ENCODE results near the gene ARHGDIG. TPM values are rescaled to one million over a fixed set of nuclear protein-coding genes. Genes with fewer than 3 reads are reported as not detected.
"Not testable (repeated sequence)": the region's sequence is repeated elsewhere in the genome, so short reads cannot be mapped to it uniquely, and the experiment has no call there.

Gene ARHGDIG
- total RNA-seq = 0.70 TPM

- DNase-seq (ENCODE audit: low spot score) = no peak
- no peak for ATAC-seq
These were observed at the start of gene ARHGDIG for GRCh38 chr16:280552-280951. Gene ARHGDIG (plus strand): TSS chr16:280591. CDS start chr16:280681, 90 bp downstream.

- DNase-seq (ENCODE audit: low spot score) = no peak
- no peak for ATAC-seq
These were observed 49.4 kb upstream of the ARHGDIG start for GRCh38 chr16:230949-231348.

- DNase-seq (ENCODE audit: low spot score) = peak; percentile 95
- peak; percentile 98 for ATAC-seq
These were observed 45.7 kb upstream of the ARHGDIG start, which contains the start of gene FAM234A for GRCh38 chr16:234468-235305. Gene FAM234A (plus strand): TSS chr16:234821. CDS start chr16:254414, 19,593 bp downstream.

GRCh38 chr16:239948-240277, 40.5 kb upstream of the ARHGDIG start:
- ATAC-seq (peak; percentile 30), DNase-seq (ENCODE audit: low spot score) (no peak)

GRCh38 chr16:240559-240958, 39.8 kb upstream of the ARHGDIG start:
- DNase-seq (ENCODE audit: low spot score) (no peak), ATAC-seq (no peak)

GRCh38 chr16:242281-242680, 38.1 kb upstream of the ARHGDIG start:
- DNase-seq (ENCODE audit: low spot score) = no peak
- ATAC-seq = no peak

GRCh38 chr16:243348-243747, 37.0 kb upstream of the ARHGDIG start:
- ATAC-seq = no peak
- no peak for DNase-seq (ENCODE audit: low spot score)

GRCh38 chr16:245105-245504, 35.3 kb upstream of the ARHGDIG start:
- no peak for ATAC-seq
- DNase-seq (ENCODE audit: low spot score) = no peak

- ATAC-seq = no peak
- DNase-seq (ENCODE audit: low spot score) = no peak
These were observed 33.4 kb upstream of the ARHGDIG start for GRCh38 chr16:247027-247426.

GRCh38 chr16:249431-249830, 31.0 kb upstream of the ARHGDIG start:
- no peak for DNase-seq (ENCODE audit: low spot score)
- ATAC-seq = no peak

- DNase-seq (ENCODE audit: low spot score) (no peak), ATAC-seq (peak; percentile 39)
These were observed 27.7 kb upstream of the ARHGDIG start for GRCh38 chr16:252366-253337.

GRCh38 chr16:253833-254232, 26.6 kb upstream of the ARHGDIG start:
- no peak for ATAC-seq
- no peak for DNase-seq (ENCODE audit: low spot score)

- no peak for DNase-seq (ENCODE audit: low spot score)
- ATAC-seq = no peak
These were observed 25.9 kb upstream of the ARHGDIG start for GRCh38 chr16:254461-254860.

- DNase-seq (ENCODE audit: low spot score) (no peak), ATAC-seq (no peak)
These were observed 25.2 kb upstream of the ARHGDIG start for GRCh38 chr16:255183-255582.

- DNase-seq (ENCODE audit: low spot score); ATAC-seq: not testable (repeated sequence)
These were observed 22.3 kb upstream of the ARHGDIG start for GRCh38 chr16:258091-258490.

- ATAC-seq (no peak), DNase-seq (ENCODE audit: low spot score) (no peak)
These were observed 21.2 kb upstream of the ARHGDIG start for GRCh38 chr16:259226-259625.

- DNase-seq (ENCODE audit: low spot score) = no peak
- no peak for ATAC-seq
These were observed 20.6 kb upstream of the ARHGDIG start for GRCh38 chr16:259814-260253.

- DNase-seq (ENCODE audit: low spot score) = no peak
- no peak for ATAC-seq
These were observed 20.1 kb upstream of the ARHGDIG start for GRCh38 chr16:260326-260725.

- ATAC-seq (no peak), DNase-seq (ENCODE audit: low spot score) (no peak)
These were observed 19.2 kb upstream of the ARHGDIG start for GRCh38 chr16:261031-261691.

GRCh38 chr16:262121-262745, 18.2 kb upstream of the ARHGDIG start:
- no peak for DNase-seq (ENCODE audit: low spot score)
- ATAC-seq = no peak

All from left lobe of liver (tissue), 2 donors.